ENCODE measurements around the gene PGLYRP3.

PGLYRP3 gene

DNA sequence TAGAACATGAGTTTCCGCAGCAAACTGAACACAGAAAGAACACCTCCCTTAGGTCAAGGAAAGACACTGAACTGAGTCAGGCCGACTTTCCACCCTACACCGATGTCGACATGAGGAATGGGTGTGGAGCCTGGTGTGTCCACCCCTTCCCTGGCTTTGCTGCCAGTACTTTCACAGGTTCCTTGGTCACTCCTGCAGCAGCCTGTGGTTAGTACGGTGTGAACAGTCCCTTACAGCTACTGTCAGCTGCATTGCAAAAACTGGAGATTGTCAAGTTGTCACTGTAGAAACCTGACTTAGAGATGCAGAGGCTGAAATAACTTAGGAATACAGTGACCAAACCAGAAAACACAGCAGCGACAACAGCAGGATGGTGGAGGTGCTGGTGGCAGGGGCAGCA lies 7.1 kb downstream of the PGLYRP3 start:
- no peak overlapping the region for H3K4me2 ChIP-seq (ENCODE audit: low read length)
- H3K4me1 ChIP-seq (ENCODE audit: control insufficient read depth, insufficient read depth, low read length), result no peaks in the 10 kb centered on the region
- H3K9me3 ChIP-seq (replicated peaks; ENCODE audit: low read length), result no peaks in the 10 kb centered on the region
- no peak overlapping the region for H3K4me3 ChIP-seq (ENCODE audit: low read length)
- no peaks in the 10 kb centered on the region for H3K36me3 ChIP-seq (ENCODE audit: insufficient read depth, low read length)
- peaks cover 9% of the 10 kb centered on the region for H3K27me3 ChIP-seq (ENCODE audit: control insufficient read depth, insufficient read depth, low read length)
- H3K9ac ChIP-seq (ENCODE audit: low read depth, low read length), result no peak overlapping the region

DNA sequence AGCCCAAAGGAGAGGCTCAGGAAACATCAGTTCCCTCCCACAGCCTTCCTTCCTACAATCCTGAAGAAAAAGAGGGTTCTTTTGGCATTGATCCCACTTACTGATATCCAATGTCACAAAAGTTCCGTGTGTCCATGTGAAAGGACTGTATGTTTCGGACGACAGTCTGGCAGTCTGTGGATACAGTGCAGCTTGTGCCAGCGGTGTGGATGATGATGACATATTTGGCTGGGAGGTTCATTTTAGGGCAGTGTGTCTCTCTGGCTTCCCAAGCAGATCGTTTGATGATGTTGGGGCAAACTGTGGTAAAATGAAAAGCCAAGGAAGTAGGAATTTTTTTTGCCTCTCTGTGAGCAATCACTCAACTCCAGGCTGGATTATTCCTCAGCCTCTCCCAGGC lies 10.4 kb downstream of the PGLYRP3 start:
- H3K4me1 ChIP-seq (ENCODE audit: control insufficient read depth, insufficient read depth, low read length), result no peaks in the 10 kb centered on the region
- H3K36me3 ChIP-seq (ENCODE audit: insufficient read depth, low read length), result no peaks in the 10 kb centered on the region
- H3K27me3 ChIP-seq (ENCODE audit: control insufficient read depth, insufficient read depth, low read length), result peaks cover 9% of the 10 kb centered on the region
- no peaks in the 10 kb centered on the region for H3K9me3 ChIP-seq (replicated peaks; ENCODE audit: low read length)
- no peak overlapping the region for H3K4me3 ChIP-seq (ENCODE audit: low read length)
- H3K4me2 ChIP-seq (ENCODE audit: low read length), result no peak overlapping the region
- no peak overlapping the region for H3K9ac ChIP-seq (ENCODE audit: low read depth, low read length)

DNA sequence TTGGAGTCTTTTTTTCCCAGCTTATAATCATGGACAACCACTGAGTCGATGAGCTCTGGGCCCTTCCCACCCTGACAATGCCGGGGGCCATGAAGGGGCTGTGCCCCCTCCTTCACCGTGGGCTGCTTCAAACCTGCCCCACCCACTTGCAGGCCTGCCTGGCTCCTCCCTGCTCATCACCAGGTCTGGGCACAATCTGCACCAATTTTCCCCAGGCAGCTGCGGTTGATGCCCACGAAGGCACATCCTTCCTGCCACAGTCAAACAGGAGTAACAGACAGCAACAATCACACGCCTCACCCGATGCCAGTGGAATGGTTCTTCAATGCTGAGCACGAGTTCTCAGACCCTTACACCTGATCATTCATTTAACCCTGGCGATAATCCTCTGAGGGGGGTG lies 18.9 kb downstream of the PGLYRP3 start:
- Histone ChIP-seq H3K27me3 (ENCODE audit: control insufficient read depth, insufficient read depth, low read length) (no peaks in the 10 kb centered on the region), H3K9me3 (replicated peaks; ENCODE audit: low read length) (no peaks in the 10 kb centered on the region), H3K9ac (ENCODE audit: low read depth, low read length) (no peak overlapping the region), H3K4me2 (ENCODE audit: low read length) (no peak overlapping the region), H3K36me3 (ENCODE audit: insufficient read depth, low read length) (no peaks in the 10 kb centered on the region), H3K4me3 (ENCODE audit: low read length) (no peak overlapping the region), H3K4me1 (ENCODE audit: control insufficient read depth, insufficient read depth, low read length) (no peaks in the 10 kb centered on the region)

DNA sequence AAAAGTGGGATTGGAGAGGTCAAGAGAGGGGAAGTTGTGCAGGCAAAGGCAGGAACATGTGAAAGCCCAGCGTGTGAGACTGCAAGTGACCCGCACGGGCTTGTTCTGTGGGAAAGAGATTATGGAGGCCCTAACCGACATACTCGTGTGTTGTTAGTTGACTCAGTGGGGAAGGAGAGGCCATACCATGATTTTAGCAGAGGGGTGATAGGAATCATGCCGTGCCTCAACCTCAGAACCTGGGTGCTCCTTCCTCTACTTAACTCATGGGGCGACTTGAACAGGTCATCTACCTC lies 19.3 kb downstream of the PGLYRP3 start:
- Histone ChIP-seq H3K36me3 (ENCODE audit: insufficient read depth, low read length) (no peaks in the 10 kb centered on the region), H3K4me3 (ENCODE audit: low read length) (no peak overlapping the region), H3K9ac (ENCODE audit: low read depth, low read length) (no peak overlapping the region), H3K27me3 (ENCODE audit: control insufficient read depth, insufficient read depth, low read length) (no peaks in the 10 kb centered on the region), H3K4me1 (ENCODE audit: control insufficient read depth, insufficient read depth, low read length) (no peaks in the 10 kb centered on the region), H3K4me2 (ENCODE audit: low read length) (no peak overlapping the region), H3K9me3 (replicated peaks; ENCODE audit: low read length) (no peaks in the 10 kb centered on the region)

- no peak overlapping the region for H3K4me3 ChIP-seq (ENCODE audit: low read length)
- no peaks in the 10 kb centered on the region for H3K27me3 ChIP-seq (ENCODE audit: control insufficient read depth, insufficient read depth, low read length)
- H3K36me3 ChIP-seq (ENCODE audit: insufficient read depth, low read length), result no peaks in the 10 kb centered on the region
- H3K4me2 ChIP-seq (ENCODE audit: low read length), result no peak overlapping the region
- no peak overlapping the region for H3K9ac ChIP-seq (ENCODE audit: low read depth, low read length)
- H3K9me3 ChIP-seq (replicated peaks; ENCODE audit: low read length), result no peaks in the 10 kb centered on the region
- no peaks in the 10 kb centered on the region for H3K4me1 ChIP-seq (ENCODE audit: control insufficient read depth, insufficient read depth, low read length)
These were observed 19.8 kb downstream of the PGLYRP3 start for GRCh38 chr1:153292740-153293479.

- Histone ChIP-seq H3K9ac (ENCODE audit: low read depth, low read length) (no peak overlapping the region), H3K36me3 (ENCODE audit: insufficient read depth, low read length) (no peaks in the 10 kb centered on the region), H3K4me1 (ENCODE audit: control insufficient read depth, insufficient read depth, low read length) (no peaks in the 10 kb centered on the region), H3K4me3 (ENCODE audit: low read length) (no peak overlapping the region), H3K4me2 (ENCODE audit: low read length) (no peak overlapping the region), H3K27me3 (ENCODE audit: control insufficient read depth, insufficient read depth, low read length) (peaks cover 3% of the 10 kb centered on the region), H3K9me3 (replicated peaks; ENCODE audit: low read length) (no peaks in the 10 kb centered on the region)
These were observed 20.6 kb downstream of the PGLYRP3 start for GRCh38 chr1:153292185-153292584.

DNA sequence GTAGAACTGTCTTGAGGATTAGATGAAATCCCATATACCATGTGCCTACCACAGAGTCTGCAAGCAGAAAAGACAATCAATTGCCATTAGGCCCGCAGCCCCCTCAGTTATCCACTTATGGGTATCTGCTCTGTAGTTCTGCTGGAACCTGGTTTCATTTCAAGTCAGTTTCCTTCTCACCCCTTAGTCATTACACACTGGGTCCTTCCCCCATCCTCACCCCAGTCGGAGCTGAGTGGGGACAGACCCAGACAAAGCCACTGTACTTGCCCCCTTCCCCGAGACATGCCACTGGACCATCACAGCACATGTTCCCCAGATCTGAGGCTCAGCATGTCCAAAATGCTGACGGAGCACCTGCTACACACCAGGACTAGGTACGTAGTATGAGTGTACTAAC lies 21.2 kb downstream of the PGLYRP3 start:
- no peak overlapping the region for H3K4me3 ChIP-seq (ENCODE audit: low read length)
- H3K36me3 ChIP-seq (ENCODE audit: insufficient read depth, low read length), result no peaks in the 10 kb centered on the region
- no peak overlapping the region for H3K9ac ChIP-seq (ENCODE audit: low read depth, low read length)
- H3K9me3 ChIP-seq (replicated peaks; ENCODE audit: low read length), result no peaks in the 10 kb centered on the region
- no peaks in the 10 kb centered on the region for H3K4me1 ChIP-seq (ENCODE audit: control insufficient read depth, insufficient read depth, low read length)
- H3K4me2 ChIP-seq (ENCODE audit: low read length), result no peak overlapping the region
- H3K27me3 ChIP-seq (ENCODE audit: control insufficient read depth, insufficient read depth, low read length), result peaks cover 7% of the 10 kb centered on the region

DNA sequence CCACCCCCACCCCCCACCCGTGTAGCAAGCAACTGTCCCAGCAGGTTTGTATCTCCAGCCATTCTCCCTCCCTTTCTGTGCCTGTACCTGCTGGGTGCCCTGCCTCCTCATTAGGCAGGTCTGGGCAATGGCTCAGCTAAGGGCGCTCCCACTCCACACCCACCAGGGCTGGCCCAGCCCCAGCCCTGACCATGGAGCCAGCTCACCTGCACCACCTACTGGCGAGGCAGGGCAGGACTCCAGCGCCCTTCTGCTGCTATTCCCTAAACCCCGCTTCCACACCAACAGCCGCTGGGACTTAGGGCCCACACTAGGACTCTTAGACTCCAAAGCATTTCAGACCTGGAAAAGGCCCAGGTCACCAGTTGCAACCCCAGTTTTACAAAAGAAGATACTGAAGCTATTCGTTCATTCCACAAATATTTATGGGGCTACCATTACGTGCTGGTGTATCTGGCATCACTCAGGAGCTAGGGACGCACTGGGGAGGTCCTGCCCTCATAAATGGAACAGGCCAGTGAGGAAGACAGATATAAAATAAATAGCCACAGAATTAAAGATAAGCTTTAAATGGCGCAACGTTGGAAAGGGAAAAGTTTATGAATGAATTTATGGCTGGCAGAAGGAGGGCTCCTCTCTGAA lies 24.0 kb downstream of the PGLYRP3 start:
- no peak overlapping the region for H3K9ac ChIP-seq (ENCODE audit: low read depth, low read length)
- H3K4me3 ChIP-seq (ENCODE audit: low read length), result no peak overlapping the region
- H3K36me3 ChIP-seq (ENCODE audit: insufficient read depth, low read length), result no peaks in the 10 kb centered on the region
- H3K4me2 ChIP-seq (ENCODE audit: low read length), result no peak overlapping the region
- H3K4me1 ChIP-seq (ENCODE audit: control insufficient read depth, insufficient read depth, low read length), result no peaks in the 10 kb centered on the region
- peaks cover 7% of the 10 kb centered on the region for H3K27me3 ChIP-seq (ENCODE audit: control insufficient read depth, insufficient read depth, low read length)
- no peaks in the 10 kb centered on the region for H3K9me3 ChIP-seq (replicated peaks; ENCODE audit: low read length)

DNA sequence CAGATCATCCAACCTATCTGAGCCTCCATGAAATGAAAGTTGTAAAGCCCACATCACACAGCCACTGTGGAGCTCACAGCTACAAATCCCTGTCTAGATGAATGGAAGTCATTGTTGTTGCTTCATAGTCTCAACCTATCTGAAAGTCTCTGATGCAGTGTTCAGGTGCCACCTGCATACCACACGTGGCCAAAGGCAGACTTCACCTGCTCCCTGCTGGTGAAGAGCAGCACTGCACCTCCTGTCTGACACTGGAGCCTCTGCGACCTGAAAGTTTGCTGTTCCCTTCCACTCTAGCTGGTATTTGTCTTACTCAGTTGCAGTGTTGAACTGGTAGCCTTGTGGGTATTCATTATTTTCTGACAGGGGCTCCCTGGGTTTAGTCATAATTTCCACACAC lies 34.9 kb downstream of the PGLYRP3 start:
- Histone ChIP-seq H3K27me3 (ENCODE audit: control insufficient read depth, insufficient read depth, low read length) (peaks cover 5% of the 10 kb centered on the region), H3K4me2 (ENCODE audit: low read length) (no peak overlapping the region), H3K4me3 (ENCODE audit: low read length) (no peak overlapping the region), H3K9me3 (replicated peaks; ENCODE audit: low read length) (no peaks in the 10 kb centered on the region), H3K9ac (ENCODE audit: low read depth, low read length) (no peak overlapping the region), H3K36me3 (ENCODE audit: insufficient read depth, low read length) (no peaks in the 10 kb centered on the region), H3K4me1 (ENCODE audit: control insufficient read depth, insufficient read depth, low read length) (no peaks in the 10 kb centered on the region)

GRCh38 chr1:153272186-153272585 lies 40.6 kb downstream of the PGLYRP3 start:
- H3K27me3 ChIP-seq (ENCODE audit: control insufficient read depth, insufficient read depth, low read length), result peaks cover 5% of the 10 kb centered on the region
- no peaks in the 10 kb centered on the region for H3K9me3 ChIP-seq (replicated peaks; ENCODE audit: low read length)
- no peak overlapping the region for H3K4me3 ChIP-seq (ENCODE audit: low read length)
- no peak overlapping the region for H3K4me2 ChIP-seq (ENCODE audit: low read length)
- no peaks in the 10 kb centered on the region for H3K36me3 ChIP-seq (ENCODE audit: insufficient read depth, low read length)
- H3K4me1 ChIP-seq (ENCODE audit: control insufficient read depth, insufficient read depth, low read length), result no peaks in the 10 kb centered on the region
- H3K9ac ChIP-seq (ENCODE audit: low read depth, low read length), result no peak overlapping the region

- no peaks in the 10 kb centered on the region for H3K9me3 ChIP-seq (replicated peaks; ENCODE audit: low read length)
- H3K4me1 ChIP-seq (ENCODE audit: control insufficient read depth, insufficient read depth, low read length), result no peaks in the 10 kb centered on the region
- peaks cover 5% of the 10 kb centered on the region for H3K27me3 ChIP-seq (ENCODE audit: control insufficient read depth, insufficient read depth, low read length)
- no peak overlapping the region for H3K4me3 ChIP-seq (ENCODE audit: low read length)
- no peak overlapping the region for H3K4me2 ChIP-seq (ENCODE audit: low read length)
- no peak overlapping the region for H3K9ac ChIP-seq (ENCODE audit: low read depth, low read length)
- no peaks in the 10 kb centered on the region for H3K36me3 ChIP-seq (ENCODE audit: insufficient read depth, low read length)
These were observed 41.0 kb downstream of the PGLYRP3 start for GRCh38 chr1:153271711-153272110.

DNA sequence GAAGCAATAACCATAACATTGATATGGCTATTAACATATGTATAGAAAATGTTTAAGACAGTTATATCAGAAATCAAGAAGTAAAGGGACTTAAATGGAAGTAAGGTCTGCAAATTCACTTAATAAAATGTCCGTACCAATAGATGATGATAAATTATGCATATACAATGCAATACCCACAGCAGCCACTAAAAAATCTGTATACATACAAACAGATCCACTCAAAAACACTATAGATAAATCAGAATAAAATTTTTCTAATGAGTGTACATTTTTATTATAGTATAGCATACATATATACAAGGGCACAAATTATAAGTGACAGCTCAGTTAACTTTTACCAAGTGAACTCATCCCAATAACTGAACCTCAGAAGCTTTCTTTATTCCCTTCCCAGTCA lies 47.3 kb downstream of the PGLYRP3 start:
- Histone ChIP-seq H3K9me3 (replicated peaks; ENCODE audit: low read length) (no peaks in the 10 kb centered on the region), H3K27me3 (ENCODE audit: control insufficient read depth, insufficient read depth, low read length) (peaks cover 35% of the 10 kb centered on the region), H3K9ac (ENCODE audit: low read depth, low read length) (no peak overlapping the region), H3K36me3 (ENCODE audit: insufficient read depth, low read length) (no peaks in the 10 kb centered on the region), H3K4me1 (ENCODE audit: control insufficient read depth, insufficient read depth, low read length) (peaks cover 9% of the 10 kb centered on the region), H3K4me2 (ENCODE audit: low read length) (no peak overlapping the region), H3K4me3 (ENCODE audit: low read length) (no peak overlapping the region)

Measured in skeletal muscle satellite cell (primary cell).